Mesenchymal stem cell (in vitro differentiated cells and primary cell): ENCODE results near the gene FARP2.
"Not testable (repeated sequence)": the region's sequence is repeated elsewhere in the genome, so short reads cannot be mapped to it uniquely, and the experiment has no call there.

ENCODE experiments used
- DNase-seq: peaks from one replicate; pipeline ENCODE4 v3.0.0-alpha.2; 2013
- H2AFZ ChIP-seq: one replicate; pipeline ENCODE4 v1.6.1; 2013; ENCODE audit warnings: low read depth, mild to moderate bottlenecking, control low read depth, inconsistent platforms, low read length, moderate library complexity
- H2AK5ac ChIP-seq: 2 replicates; pipeline ENCODE4 v1.6.1; 2013; ENCODE audit warnings: low read length, moderate library complexity, mild to moderate bottlenecking, inconsistent platforms; ENCODE audit not compliant: severe bottlenecking
- H2BK120ac ChIP-seq: one replicate; pipeline ENCODE4 v1.6.1; 2013; ENCODE audit warnings: low read depth, mild to moderate bottlenecking, inconsistent platforms, low read length, moderate library complexity
- H2BK12ac ChIP-seq, 2 experiments: one replicate each; pipeline ENCODE4 v1.6.1; 2013; ENCODE audit warnings: inconsistent platforms in 2 of 2, low read length in 2 of 2, mild to moderate bottlenecking in 2 of 2, moderate library complexity in 2 of 2, control low read depth in 1 of 2
- H2BK15ac ChIP-seq: one replicate; pipeline ENCODE4 v1.6.1; 2013; ENCODE audit warnings: mild to moderate bottlenecking, low read depth, inconsistent platforms; ENCODE audit not compliant: poor library complexity, severe bottlenecking
- H2BK5ac ChIP-seq: 2 replicates; pipeline ENCODE4 v1.6.1; 2013; ENCODE audit warnings: low read depth, mild to moderate bottlenecking, low read length, control low read depth, inconsistent platforms; ENCODE audit not compliant: poor library complexity, severe bottlenecking
- H3K14ac ChIP-seq, 2 experiments: one replicate each; pipeline ENCODE4 v1.6.1; 2013; ENCODE audit warnings: inconsistent platforms in 2 of 2, low read length in 2 of 2, control low read depth in 1 of 2, mild to moderate bottlenecking in 1 of 2, moderate library complexity in 1 of 2
- H3K18ac ChIP-seq, 2 experiments: one replicate each; pipeline ENCODE4 v1.6.1; 2013; ENCODE audit warnings: inconsistent platforms in 2 of 2, low read length in 2 of 2, control low read depth in 1 of 2, low read depth in 1 of 2, mild to moderate bottlenecking in 1 of 2
- H3K23ac ChIP-seq, 2 experiments: one replicate each; pipeline ENCODE4 v1.6.1; 2013; ENCODE audit warnings: inconsistent platforms in 2 of 2, low read length in 2 of 2, mild to moderate bottlenecking in 2 of 2, moderate library complexity in 2 of 2, control low read depth in 1 of 2
- H3K27ac ChIP-seq: 2 replicates; pipeline ENCODE4 v1.5.1; 2013; ENCODE audit warnings: mild to moderate bottlenecking, moderate library complexity, low read length, control low read depth, inconsistent platforms; ENCODE audit not compliant: poor library complexity, severe bottlenecking
- H3K27me3 ChIP-seq, 2 experiments: 2 replicates each; pipeline versions ENCODE4 v1.6.1 to v1.7.0; 2013; ENCODE audit warnings: low read length in 2 of 2, mild to moderate bottlenecking in 2 of 2, moderate library complexity in 2 of 2, control low read depth in 1 of 2, inconsistent platforms in 1 of 2; ENCODE audit not compliant: control insufficient read depth in 1 of 2, insufficient read depth in 1 of 2
- H3K36me3 ChIP-seq, 2 experiments: 2 replicates each; pipeline versions ENCODE4 v1.6.1 to v1.7.0; 2013; ENCODE audit warnings: low read length in 2 of 2, control low read depth in 1 of 2, inconsistent platforms in 1 of 2, low read depth in 1 of 2, mild to moderate bottlenecking in 1 of 2; ENCODE audit not compliant: insufficient read depth in 2 of 2, control insufficient read depth in 1 of 2
- H3K4ac ChIP-seq, 2 experiments: one replicate each; pipeline ENCODE4 v1.6.1; 2013; ENCODE audit warnings: inconsistent platforms in 2 of 2, low read length in 2 of 2, mild to moderate bottlenecking in 2 of 2, moderate library complexity in 2 of 2, control low read depth in 1 of 2, low read depth in 1 of 2
- H3K4me1 ChIP-seq: 2 replicates; pipeline ENCODE4 v1.6.1; 2013; ENCODE audit warnings: low read depth, low read length, control low read depth; ENCODE audit not compliant: control insufficient read depth, insufficient read depth
- H3K4me2 ChIP-seq: 2 replicates; pipeline ENCODE4 v1.6.1; 2013; ENCODE audit warnings: low read length, mild to moderate bottlenecking, inconsistent platforms; ENCODE audit not compliant: poor library complexity, severe bottlenecking
- H3K4me3 ChIP-seq, 2 experiments: 2 replicates each; pipeline versions ENCODE4 v1.5.1 to v1.7.0; 2013; ENCODE audit warnings: low read length in 2 of 2, mild to moderate bottlenecking in 2 of 2, control low read depth in 1 of 2, low read depth in 1 of 2; ENCODE audit not compliant: insufficient read depth in 1 of 2
- H3K79me1 ChIP-seq: replicated peaks from 2 replicates; pipeline ENCODE4 v1.6.1; 2013; ENCODE audit warnings: mild to moderate bottlenecking, control low read depth, low read length, inconsistent platforms; ENCODE audit not compliant: poor library complexity, severe bottlenecking
- H3K9ac ChIP-seq: 2 replicates; pipeline ENCODE4 v1.7.0; 2013; ENCODE audit warnings: mild to moderate bottlenecking, low read length, moderate library complexity
- H3K9me3 ChIP-seq: 2 replicates; pipeline ENCODE4 v1.7.0; 2013; ENCODE audit warnings: mild to moderate bottlenecking, low read length; ENCODE audit not compliant: control insufficient read depth
- H4K8ac ChIP-seq: one replicate; pipeline ENCODE4 v1.6.1; 2013; ENCODE audit warnings: inconsistent platforms, mild to moderate bottlenecking, low read length, moderate library complexity
- H4K91ac ChIP-seq: one replicate; pipeline ENCODE4 v1.6.1; 2013; ENCODE audit warnings: mild to moderate bottlenecking, low read length, inconsistent platforms
- WGBS: methylation state at CpG from one replicate; pipeline ENCODE4 v1.1.7; 2013; ENCODE audit warnings: mixed read lengths; 5-methylcytosine and 5-hydroxymethylcytosine counted together

The FARP2 gene

DNA sequence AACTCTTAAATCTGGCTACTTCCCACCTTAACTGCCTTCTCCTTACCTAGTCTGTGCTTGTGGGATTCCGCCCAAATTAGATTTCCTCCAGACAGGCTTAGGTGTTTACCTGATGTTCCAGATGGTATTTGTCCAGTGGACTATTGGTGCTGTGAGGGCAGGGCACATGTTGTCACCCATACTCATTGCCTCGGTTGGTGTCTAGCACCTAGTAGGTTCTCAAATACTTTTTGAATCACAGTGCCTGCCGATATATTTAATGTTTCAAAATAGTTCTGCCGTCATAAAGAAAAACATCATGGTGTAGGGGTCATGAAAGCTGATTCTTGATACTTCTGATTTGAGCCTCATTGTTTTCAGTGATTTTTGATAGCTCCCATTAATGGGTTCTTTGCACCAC is 39.3 kb upstream of the FARP2 start:
- WGBS = 60% methylated on average over 3 of the region's 4 CpGs
- no peak overlapping the region for H2BK12ac ChIP-seq
- peaks cover 7% of the 10 kb centered on the region for H3K4me1 ChIP-seq

GRCh38 chr2:241317391-241317790 is 38.7 kb upstream of the FARP2 start:
- no peak overlapping the region for H2BK12ac ChIP-seq
- no peak overlapping the region for H3K27ac ChIP-seq
- H3K4me2 ChIP-seq = peak overlapping the region; percentile 89
- no peaks in the 10 kb centered on the region for H3K27me3 ChIP-seq
- no peak overlapping the region for H2BK5ac ChIP-seq
- H2BK15ac ChIP-seq = no peak overlapping the region
- no peaks in the 10 kb centered on the region for H3K9me3 ChIP-seq
- no peak overlapping the region for H2AK5ac ChIP-seq
- no peak overlapping the region for H3K23ac ChIP-seq
- no peak overlapping the region for H3K14ac ChIP-seq
- no peak overlapping the region for H2BK120ac ChIP-seq
- WGBS = 69% methylated on average over 4 of the region's 4 CpGs
- H3K4me3 ChIP-seq = peak overlapping the region in 1 of 2 experiments; percentile 98
- peaks cover 7% of the 10 kb centered on the region for H3K4me1 ChIP-seq
- H3K79me1 ChIP-seq = no peaks in the 10 kb centered on the region
- H3K36me3 ChIP-seq = peaks cover 0 to 16% of the 10 kb centered on the region in 2 experiments
- H4K8ac ChIP-seq = no peak overlapping the region
- H3K4ac ChIP-seq = no peak overlapping the region
- peak overlapping the region; percentile 96 for H3K9ac ChIP-seq
- no peak overlapping the region for H3K18ac ChIP-seq
- DNase-seq = no peak
- no peak overlapping the region for H2AFZ ChIP-seq
- H4K91ac ChIP-seq = no peak overlapping the region

More for the DNA sequence above, 39.3 kb upstream of the FARP2 start:
- Histone ChIP-seq H2BK15ac (no peak overlapping the region), H3K14ac (peak overlapping the region in 1 of 2 experiments; percentile 100), H3K9me3 (no peaks in the 10 kb centered on the region), H3K4ac (peak overlapping the region in 1 of 2 experiments; percentile 100), H2AFZ (no peak overlapping the region), H2AK5ac (peak overlapping the region; percentile 97), H3K4me3 (peak overlapping the region; percentile 98 to 99), H4K91ac (no peak overlapping the region), H3K23ac (no peak overlapping the region), H3K4me2 (peak overlapping the region; percentile 89), H2BK5ac (no peak overlapping the region), H3K36me3 (peaks cover 0 to 16% of the 10 kb centered on the region in 2 experiments), H3K27ac (peak overlapping the region; percentile 87), H3K18ac (peak overlapping the region in 1 of 2 experiments; percentile 99), H3K27me3 (no peaks in the 10 kb centered on the region), H3K79me1 (no peaks in the 10 kb centered on the region), H4K8ac (no peak overlapping the region), H2BK120ac (no peak overlapping the region), H3K9ac (peak overlapping the region; percentile 96)
- DNase-seq = no peak

- H2BK5ac ChIP-seq, H3K4ac ChIP-seq, H4K8ac ChIP-seq, DNase-seq, H3K4me2 ChIP-seq, H3K23ac ChIP-seq, H3K27ac ChIP-seq, H3K18ac ChIP-seq, H2AFZ ChIP-seq, H3K14ac ChIP-seq, H2AK5ac ChIP-seq, H3K27me3 ChIP-seq, H2BK120ac ChIP-seq, H2BK15ac ChIP-seq, H3K79me1 ChIP-seq, H3K9me3 ChIP-seq, H3K4me1 ChIP-seq, H2BK12ac ChIP-seq, H4K91ac ChIP-seq: not testable (repeated sequence)
- 94% methylated on average over 4 of the region's 6 CpGs for WGBS
- peak overlapping the region in 1 of 2 experiments; percentile 22 for H3K4me3 ChIP-seq
- peaks cover 0 to 16% of the 10 kb centered on the region in 2 experiments for H3K36me3 ChIP-seq
- H3K9ac ChIP-seq = peak overlapping the region; percentile 9
Measured at GRCh38 chr2:241318830-241319229, 37.3 kb upstream of the FARP2 start.

DNA sequence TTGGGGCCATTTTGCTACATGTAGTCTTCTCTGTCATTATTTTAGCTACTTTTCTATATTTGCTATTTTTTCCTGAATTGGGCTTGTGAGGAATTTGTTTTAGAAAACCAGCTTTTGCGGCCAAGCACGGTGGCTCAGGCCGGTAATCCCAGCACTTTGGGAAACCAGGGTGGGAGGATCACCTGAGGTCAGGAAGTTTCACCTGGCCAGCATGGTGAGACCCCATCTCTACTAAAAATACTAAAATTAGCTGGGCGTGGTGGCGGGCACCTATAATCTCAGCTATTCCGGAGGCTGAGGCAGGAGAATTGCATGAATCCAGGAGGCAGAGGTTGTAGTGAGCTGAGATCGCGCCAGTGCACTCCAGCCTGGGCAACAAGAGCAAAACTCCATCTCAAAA is 35.7 kb upstream of the FARP2 start:
- H3K4me1 ChIP-seq = peaks cover 5% of the 10 kb centered on the region
- no peaks in the 10 kb centered on the region for H3K9me3 ChIP-seq
- no peak overlapping the region for H2AFZ ChIP-seq
- H3K27me3 ChIP-seq = no peaks in the 10 kb centered on the region
- H3K9ac ChIP-seq = peak overlapping the region; percentile 45
- no peak overlapping the region for H3K18ac ChIP-seq
- H3K4ac ChIP-seq = no peak overlapping the region
- peak overlapping the region in 1 of 2 experiments; percentile 22 for H3K4me3 ChIP-seq
- H2BK5ac ChIP-seq = no peak overlapping the region
- H2AK5ac ChIP-seq = no peak overlapping the region
- no peak overlapping the region for H3K14ac ChIP-seq
- H3K36me3 ChIP-seq = peaks cover 4 to 19% of the 10 kb centered on the region in 2 experiments
- H3K4me2 ChIP-seq = no peak overlapping the region
- H4K8ac ChIP-seq = no peak overlapping the region
- H2BK120ac ChIP-seq = no peak overlapping the region
- H2BK15ac ChIP-seq = no peak overlapping the region
- WGBS = 97% methylated on average over 8 of the region's 8 CpGs
- H3K23ac ChIP-seq = no peak overlapping the region
- no peak overlapping the region for H4K91ac ChIP-seq
- no peak overlapping the region for H2BK12ac ChIP-seq
- DNase-seq = no peak
- H3K79me1 ChIP-seq = no peaks in the 10 kb centered on the region
- no peak overlapping the region for H3K27ac ChIP-seq
